SU-DHL-6 (cell line): ENCODE measurements around the gene CNGA3.

Experiments
- H2AFZ ChIP-seq: fragments of 200-600 bp; sonication (generic); 2 replicates; pipeline ENCODE4 v1.6.1; 2014; ENCODE audit warnings: low read depth, mild to moderate bottlenecking, moderate library complexity, mixed read lengths, antibody characterized with exemption, low read length; ENCODE audit not compliant: severe bottlenecking
- H3F3A ChIP-seq: fragments of 200-600 bp; shearing (Covaris generic); 2 replicates; pipeline ENCODE4 v1.6.0; 2016; ENCODE audit warnings: antibody characterized with exemption, mild to moderate bottlenecking; ENCODE audit not compliant: insufficient read depth
- H3K27ac ChIP-seq: fragments of 200-600 bp; sonication (generic); 2 replicates; pipeline ENCODE4 v1.5.1; 2016; ENCODE audit warnings: low read depth, mild to moderate bottlenecking, low read length, moderate library complexity, mixed read lengths
- H3K27me3 ChIP-seq: fragments of 200-600 bp; sonication (generic), shearing (Covaris generic); 2 replicates; pipeline ENCODE4 v1.6.0; 2014; ENCODE audit warnings: mild to moderate bottlenecking, low read length
- H3K36me3 ChIP-seq: fragments of 200-600 bp; sonication (generic); 2 replicates; pipeline ENCODE4 v1.6.1; 2014; ENCODE audit warnings: mild to moderate bottlenecking, low read length, mixed read lengths
- H3K4me2 ChIP-seq: fragments of 300-600, 200-600 bp; shearing (Covaris generic), sonication (generic); 2 replicates; pipeline ENCODE4 v1.6.0; 2014; ENCODE audit warnings: low read length, low read depth, mild to moderate bottlenecking; ENCODE audit not compliant: poor library complexity, severe bottlenecking
- H3K4me3 ChIP-seq: fragments of 200-600 bp; sonication (generic); 2 replicates; pipeline ENCODE4 v1.5.1; 2014; ENCODE audit warnings: antibody characterized with exemption, low read length, mild to moderate bottlenecking, mixed read lengths; ENCODE audit not compliant: insufficient read depth, poor library complexity, severe bottlenecking
- H3K79me2 ChIP-seq: fragments of 200-600 bp; sonication (generic); 2 replicates; pipeline ENCODE4 v1.6.1; 2014; ENCODE audit warnings: mild to moderate bottlenecking, low read length, moderate library complexity; ENCODE audit not compliant: insufficient read depth
- H3K9ac ChIP-seq: fragments of 200-600 bp; sonication (generic); 2 replicates; pipeline ENCODE4 v1.7.0; 2014; ENCODE audit warnings: mild to moderate bottlenecking, low read length
- H3K9me2 ChIP-seq: fragments of 200-600 bp; sonication (generic); replicated peaks from 2 replicates; pipeline ENCODE4 v1.6.1; 2014; ENCODE audit warnings: low read length; ENCODE audit not compliant: insufficient read depth
- H3K9me3 ChIP-seq: fragments of 200-600 bp; sonication (generic); 2 replicates; pipeline ENCODE4 v1.6.1; 2014; ENCODE audit warnings: low read length, mixed read lengths; ENCODE audit not compliant: insufficient read depth
- H4K20me1 ChIP-seq: fragments of 200-600 bp; sonication (generic); 2 replicates; pipeline ENCODE4 v1.6.1; 2014; ENCODE audit warnings: low read depth, mild to moderate bottlenecking, antibody characterized with exemption, low read length, moderate library complexity, mixed read lengths
- EZH2phosphoT487 ChIP-seq: fragments of 200-600 bp; sonication (generic), shearing (Covaris generic); conservative IDR thresholded peaks from 2 replicates; pipeline ENCODE4 v1.6.1; 2018; ENCODE audit warnings: mild to moderate bottlenecking, antibody characterized with exemption, low read length, moderate library complexity, mixed read lengths
- TF ChIP-seq, protein P1 (sequence below): fragments of 200-600 bp; sonication (generic); IDR thresholded peaks from one replicate; pipeline ENCODE4 v1.5.1; 2017; ENCODE audit warnings: antibody characterized with exemption, mild to moderate bottlenecking, low read length, moderate library complexity; ENCODE audit not compliant: insufficient read depth, poor library complexity, severe bottlenecking

CNGA3 gene

DNA sequence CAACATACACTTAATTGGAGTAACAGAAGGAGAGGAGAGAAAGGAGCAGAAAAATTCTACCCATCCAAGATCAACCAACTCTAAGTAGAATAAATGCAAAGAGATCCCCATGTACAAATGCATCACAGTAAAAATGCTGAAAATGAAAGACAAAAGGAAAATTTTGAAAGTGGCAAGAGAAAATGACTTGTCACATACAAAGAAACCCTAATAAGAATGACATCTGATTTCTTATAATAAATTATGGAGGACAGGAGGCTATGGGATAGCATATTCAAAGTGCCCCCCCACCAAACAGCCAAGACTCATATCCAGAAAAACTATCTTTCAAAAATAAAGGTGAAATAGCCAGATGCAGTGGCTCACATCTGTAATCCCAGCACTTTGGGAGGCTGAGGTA is 76.2 kb downstream of the CNGA3 start:
- TF ChIP-seq, protein P1, sequence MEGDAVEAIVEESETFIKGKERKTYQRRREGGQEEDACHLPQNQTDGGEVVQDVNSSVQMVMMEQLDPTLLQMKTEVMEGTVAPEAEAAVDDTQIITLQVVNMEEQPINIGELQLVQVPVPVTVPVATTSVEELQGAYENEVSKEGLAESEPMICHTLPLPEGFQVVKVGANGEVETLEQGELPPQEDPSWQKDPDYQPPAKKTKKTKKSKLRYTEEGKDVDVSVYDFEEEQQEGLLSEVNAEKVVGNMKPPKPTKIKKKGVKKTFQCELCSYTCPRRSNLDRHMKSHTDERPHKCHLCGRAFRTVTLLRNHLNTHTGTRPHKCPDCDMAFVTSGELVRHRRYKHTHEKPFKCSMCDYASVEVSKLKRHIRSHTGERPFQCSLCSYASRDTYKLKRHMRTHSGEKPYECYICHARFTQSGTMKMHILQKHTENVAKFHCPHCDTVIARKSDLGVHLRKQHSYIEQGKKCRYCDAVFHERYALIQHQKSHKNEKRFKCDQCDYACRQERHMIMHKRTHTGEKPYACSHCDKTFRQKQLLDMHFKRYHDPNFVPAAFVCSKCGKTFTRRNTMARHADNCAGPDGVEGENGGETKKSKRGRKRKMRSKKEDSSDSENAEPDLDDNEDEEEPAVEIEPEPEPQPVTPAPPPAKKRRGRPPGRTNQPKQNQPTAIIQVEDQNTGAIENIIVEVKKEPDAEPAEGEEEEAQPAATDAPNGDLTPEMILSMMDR, result no peak
- TF ChIP-seq EZH2phosphoT487, result no peak
- Histone ChIP-seq H3K9me2 (no peaks in the 10 kb centered on the region), H3K9me3 (peaks cover 10% of the 10 kb centered on the region; the same call in 1 of the 2 replicates), H3K27ac (no peak overlapping the region), H2AFZ (no peak overlapping the region), H3K4me3 (no peak overlapping the region), H3K4me2 (no peak overlapping the region), H3K79me2 (no peaks in the 10 kb centered on the region), H3K9ac (no peak overlapping the region), H3K27me3 (no peaks in the 10 kb centered on the region), H3K36me3 (no peaks in the 10 kb centered on the region), H3F3A (no peaks in the 10 kb centered on the region), H4K20me1 (no peaks in the 10 kb centered on the region)

DNA sequence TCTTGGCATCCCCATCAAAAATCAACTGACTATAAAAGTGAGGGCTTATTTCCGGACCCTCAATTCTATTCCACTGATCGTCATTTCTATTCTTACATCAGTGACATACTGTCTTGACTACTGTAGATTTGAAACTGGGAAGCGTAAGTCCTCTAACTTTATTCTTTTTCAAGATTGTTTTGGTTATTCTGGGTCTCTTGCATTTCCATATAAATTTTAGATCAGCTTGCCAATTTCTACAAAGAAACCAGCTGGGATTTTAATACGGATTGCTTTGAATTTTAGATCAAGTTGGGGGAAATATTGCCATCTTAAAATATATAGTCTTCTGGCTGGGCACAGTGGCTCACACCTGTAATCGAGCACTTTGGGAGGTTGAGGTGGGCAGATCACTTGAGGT is 80.5 kb downstream of the CNGA3 start:
- TF ChIP-seq, protein P1, result no peak
- TF ChIP-seq EZH2phosphoT487, result no peak
- Histone ChIP-seq H3K4me2 (no peak overlapping the region), H4K20me1 (no peaks in the 10 kb centered on the region), H3K79me2 (no peaks in the 10 kb centered on the region), H3K27me3 (no peaks in the 10 kb centered on the region), H3K9me3 (peaks cover 10% of the 10 kb centered on the region; the same call in 1 of the 2 replicates), H3K9ac (no peak overlapping the region), H3K4me3 (no peak overlapping the region), H3K27ac (no peak overlapping the region), H3F3A (no peaks in the 10 kb centered on the region), H2AFZ (no peak overlapping the region), H3K36me3 (no peaks in the 10 kb centered on the region), H3K9me2 (no peaks in the 10 kb centered on the region)

GRCh38 chr2:98432145-98432544 is 85.9 kb downstream of the CNGA3 start:
- peaks cover 9% of the 10 kb centered on the region; the same call in 1 of the 2 replicates for H3K9me3 ChIP-seq

More at GRCh38 chr2:98432145-98432544, 85.9 kb downstream of the CNGA3 start:
- no peaks in the 10 kb centered on the region for H3K27me3 ChIP-seq
- no peak overlapping the region for H3K4me3 ChIP-seq
- H4K20me1 ChIP-seq, result no peaks in the 10 kb centered on the region
- H3K36me3 ChIP-seq, result no peaks in the 10 kb centered on the region
- no peak overlapping the region for H3K27ac ChIP-seq
- H2AFZ ChIP-seq, result no peak overlapping the region
- TF ChIP-seq, protein P1, result no peak
- no peak for TF ChIP-seq EZH2phosphoT487
- no peak overlapping the region for H3K9ac ChIP-seq
- no peaks in the 10 kb centered on the region for H3K79me2 ChIP-seq
- no peaks in the 10 kb centered on the region for H3K9me2 ChIP-seq
- no peak overlapping the region for H3K4me2 ChIP-seq
- H3F3A ChIP-seq, result no peaks in the 10 kb centered on the region
